Spleen (tissue), 11 donors: Measurements from ENCODE around the gene EOGT. TPM values are rescaled to one million over a fixed set of nuclear protein-coding genes. Genes with fewer than 3 reads are reported as not detected.
A peak's percentile ranks its signal among the peaks of the same experiment; 100 is the strongest.

ENCODE experiments used
- DNase-seq: peaks from one replicate; pipeline ENCODE4 v3.0.0-alpha.2; 2020
- H3K27ac ChIP-seq, 8 donors: fragments of 200-600 bp; sonication (generic) in 7 of 8; 1 replicate in 4 of 8; 2 replicates in 4 of 8; pipeline versions ENCODE4 v1.5.0 to v1.8.0; 2016 to 2021; ENCODE audit warnings: inconsistent platforms in 4 of 8, mild to moderate bottlenecking in 4 of 8, moderate library complexity in 1 of 8
- H3K27me3 ChIP-seq, 7 donors: fragments of 200-600 bp; sonication (generic) in 6 of 7; replicated peaks in 1 of 7; 1 replicate in 4 of 7; 2 replicates in 3 of 7; pipeline versions ENCODE4 v1.5.0 to v1.8.0; 2016 to 2021; ENCODE audit warnings: inconsistent platforms in 3 of 7, mild to moderate bottlenecking in 1 of 7
- H3K36me3 ChIP-seq, 6 donors: fragments of 200-600 bp; sonication (generic) in 5 of 6; 1 replicate in 4 of 6; 2 replicates in 2 of 6; pipeline versions ENCODE4 v1.5.0 to v1.8.0; 2016 to 2021; ENCODE audit warnings: inconsistent platforms in 2 of 6
- H3K4me1 ChIP-seq, 6 donors: fragments of 200-600 bp; sonication (generic) in 5 of 6; 1 replicate in 3 of 6; 2 replicates in 3 of 6; pipeline versions ENCODE4 v1.5.0 to v1.8.0; 2016 to 2021; ENCODE audit warnings: inconsistent platforms in 3 of 6
- H3K4me3 ChIP-seq, 8 donors: fragments of 200-600 bp; sonication (generic) in 7 of 8; 1 replicate in 4 of 8; 2 replicates in 4 of 8; pipeline versions ENCODE4 v1.5.0 to v1.8.0; 2016 to 2021; ENCODE audit warnings: inconsistent platforms in 4 of 8, mild to moderate bottlenecking in 4 of 8, moderate library complexity in 2 of 8
- H3K9me3 ChIP-seq, 8 donors: fragments of 200-600 bp; sonication (generic) in 7 of 8; 1 replicate in 4 of 8; 2 replicates in 4 of 8; pipeline versions ENCODE4 v1.5.0 to v1.8.0; 2016 to 2021; ENCODE audit warnings: inconsistent platforms in 4 of 8
- POLR2A ChIP-seq, 3 donors: fragments of 450-650 bp; IDR thresholded peaks; one replicate each; pipeline ENCODE4 v1.5.1; 2017; ENCODE audit warnings: antibody characterized with exemption in 3 of 3, mild to moderate bottlenecking in 1 of 3
- POLR2AphosphoS5 ChIP-seq, 3 donors: sonication (generic); formaldehyde crosslinking; IDR thresholded peaks; one replicate each; pipeline ENCODE4 v1.5.1; 2017; ENCODE audit warnings: antibody characterized with exemption in 3 of 3
- WGBS, 5 donors: extraction: QIAGEN DNeasy Blood & Tissue Kit in 3 of 5; methylation state at CpG; one replicate each; pipeline versions ENCODE4 v1.1.5 to v1.1.7; 2013 to 2018; 5-methylcytosine and 5-hydroxymethylcytosine counted together
- intact Hi-C: fragments of 100-400 bp; cut with DNase I; formaldehyde crosslinking; loops from one replicate; pipeline ENCODE4 v1.15.0; 2023; ENCODE audit warnings: low total_unique reads
- polyA plus RNA-seq, 3 donors: library from polyadenylated mRNA; stranded (reverse); fragments of 200-250 nt; gene quantifications; one replicate each; pipeline ENCODE4 v1.2.1, GENCODE V29; 2013
- total RNA-seq, 7 donors: library from RNA; depleted of rRNA in 3 of 7; stranded (reverse); fragments of >200 nt in 3 of 7; fragmentation: NEBNext Ultra II Directional in 4 of 7; extraction: Animal tissue kit (Norgen Biotek cat#: 25700) in 4 of 7; gene quantifications; one replicate each; pipeline versions ENCODE4 v1.1.0 to v1.2.1, GENCODE V29; 2016 to 2021
- TF ChIP-seq, protein P1 (sequence below), 11 experiments: fragments of 200-600 bp in 7 of 11; fragments of 450-650 bp in 4 of 11; sonication (generic) in 4 of 11; IDR thresholded peaks in 8 of 11; conservative IDR thresholded peaks in 3 of 11; 1 replicate in 7 of 11; 2 replicates in 4 of 11; pipeline versions ENCODE4 v1.4.0 to v1.8.0; 2016 to 2021; ENCODE audit warnings: antibody characterized with exemption in 11 of 11, inconsistent platforms in 4 of 11, mild to moderate bottlenecking in 1 of 11
- donor health status: healthy with polysubstance abuse.
- donor health status: DM: no; HTN: no; CAD: no; lungs with moderate emphysema.
- donor health status: DM: no; HTN: no; CAD: no.
- donor health status: Bipolar disorder and iron deficiency.
- donor health status: healthy.
- donor health status: DM: no; HTN: no; CAD: no.
- donor health status: DM: yes; HTN: yes; CAD: no.

Gene EOGT
- total and polyA plus RNA-seq, 10 donors, result 9.2 to 30.9 (median 22.5) TPM

- H3K27me3 ChIP-seq, result no peaks in the 10 kb centered on the region
- peaks cover 6 to 36% (median 18%) of the 10 kb centered on the region in 6 donors for H3K4me1 ChIP-seq
- TF ChIP-seq POLR2A (IDR thresholded peaks at IDR 0.05) (peak in 1 of 3 donors; percentile 5), POLR2AphosphoS5 (IDR thresholded peaks at IDR 0.05) (peak in 1 of 3 donors; percentile 34)
- TF ChIP-seq, protein P1, sequence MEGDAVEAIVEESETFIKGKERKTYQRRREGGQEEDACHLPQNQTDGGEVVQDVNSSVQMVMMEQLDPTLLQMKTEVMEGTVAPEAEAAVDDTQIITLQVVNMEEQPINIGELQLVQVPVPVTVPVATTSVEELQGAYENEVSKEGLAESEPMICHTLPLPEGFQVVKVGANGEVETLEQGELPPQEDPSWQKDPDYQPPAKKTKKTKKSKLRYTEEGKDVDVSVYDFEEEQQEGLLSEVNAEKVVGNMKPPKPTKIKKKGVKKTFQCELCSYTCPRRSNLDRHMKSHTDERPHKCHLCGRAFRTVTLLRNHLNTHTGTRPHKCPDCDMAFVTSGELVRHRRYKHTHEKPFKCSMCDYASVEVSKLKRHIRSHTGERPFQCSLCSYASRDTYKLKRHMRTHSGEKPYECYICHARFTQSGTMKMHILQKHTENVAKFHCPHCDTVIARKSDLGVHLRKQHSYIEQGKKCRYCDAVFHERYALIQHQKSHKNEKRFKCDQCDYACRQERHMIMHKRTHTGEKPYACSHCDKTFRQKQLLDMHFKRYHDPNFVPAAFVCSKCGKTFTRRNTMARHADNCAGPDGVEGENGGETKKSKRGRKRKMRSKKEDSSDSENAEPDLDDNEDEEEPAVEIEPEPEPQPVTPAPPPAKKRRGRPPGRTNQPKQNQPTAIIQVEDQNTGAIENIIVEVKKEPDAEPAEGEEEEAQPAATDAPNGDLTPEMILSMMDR (IDR thresholded peaks at IDR 0.05 in 8 of 11, conservative IDR thresholded peaks at IDR 0.05 in 3 of 11), result no peak
- 26 to 44% (median 28%) methylated on average over 3 of the region's 3 CpGs for WGBS, 5 donors
- peaks cover 8 to 99% (median 53%) of the 10 kb centered on the region in 6 donors for H3K36me3 ChIP-seq
- no peak overlapping the region for H3K4me3 ChIP-seq
- peak overlapping the region; percentile 55 to 82 (median 74) for H3K27ac ChIP-seq
- intact Hi-C loops, result no loop called here
- no peak for DNase-seq
- no peaks in the 10 kb centered on the region for H3K9me3 ChIP-seq
These were observed 44.9 kb upstream of the EOGT start for GRCh38 chr3:69058180-69058946.

GRCh38 chr3:69052472-69052898 lies 39.0 kb upstream of the EOGT start:
- intact Hi-C loops, result no loop called here
- TF ChIP-seq, protein P1 (IDR thresholded peaks at IDR 0.05 in 8 of 11, conservative IDR thresholded peaks at IDR 0.05 in 3 of 11), result no peak
- TF ChIP-seq POLR2A (IDR thresholded peaks at IDR 0.05), result no peak
- no peak for TF ChIP-seq POLR2AphosphoS5 (IDR thresholded peaks at IDR 0.05)
- no peaks in the 10 kb centered on the region for H3K27me3 ChIP-seq
- H3K4me3 ChIP-seq, result peak overlapping the region; percentile 69 to 96 (median 88)
- H3K4me1 ChIP-seq, result peaks cover 25 to 57% (median 44%) of the 10 kb centered on the region in 6 donors
- H3K9me3 ChIP-seq, result no peaks in the 10 kb centered on the region
- 10 to 16% (median 14%) methylated on average over 9 of the region's 9 CpGs for WGBS, 5 donors
- H3K27ac ChIP-seq, result peak overlapping the region; percentile 90 to 98 (median 97)
- DNase-seq, result no peak
- H3K36me3 ChIP-seq, result peaks cover 3 to 59% (median 29%) of the 10 kb centered on the region in 6 donors

DNA sequence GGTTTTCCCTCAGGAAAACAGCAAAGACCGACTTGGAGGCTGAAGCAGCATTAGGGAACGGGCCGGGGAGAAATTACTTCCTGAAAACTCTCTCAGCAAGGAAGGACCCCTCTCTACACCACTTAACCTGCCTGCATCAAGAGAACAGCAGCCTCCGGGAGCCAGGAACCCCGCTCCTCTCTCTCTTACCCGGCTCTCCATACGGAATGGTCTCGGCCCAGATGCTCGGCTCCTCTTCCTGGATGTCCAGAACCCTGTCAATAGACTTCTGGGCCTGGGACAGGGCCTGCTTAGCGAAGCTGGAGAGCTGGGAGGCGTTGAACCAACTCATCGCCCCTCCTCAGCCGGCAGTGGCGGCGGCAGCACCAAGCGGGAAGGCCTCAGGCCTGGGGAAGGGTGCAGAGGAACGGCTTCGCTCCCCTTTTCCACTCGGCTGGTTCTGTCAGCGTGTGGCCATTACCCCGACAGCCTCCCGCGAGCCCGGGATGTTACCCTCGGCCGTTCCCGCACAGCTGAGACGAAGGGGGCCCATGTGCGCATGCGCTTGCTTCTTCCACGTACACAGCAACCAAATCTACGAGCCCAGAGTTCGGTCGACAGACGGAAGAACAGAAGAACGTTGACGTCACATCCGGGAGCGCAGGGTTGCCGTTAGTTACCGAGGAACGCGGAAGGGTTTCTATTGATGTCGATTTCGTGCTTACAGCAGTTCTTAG lies 38.4 kb upstream of the EOGT start, which contains the start of gene TMF1:
Gene TMF1 (minus strand): TSS at position 578 of the 716 bp plus-strand sequence. CDS start 247 bp downstream, at position 331.
- Histone ChIP-seq H3K27ac (peak within 1 kb of the TSS; percentile 90 to 98 (median 97)), H3K27me3 (no peaks in the 10 kb centered on the region), H3K36me3 (peaks cover 5 to 59% (median 32%) of the 10 kb centered on the region in 6 donors), H3K9me3 (no peaks in the 10 kb centered on the region), H3K4me3 (peak within 1 kb of the TSS; percentile 69 to 96 (median 88)), H3K4me1 (peaks cover 29 to 57% (median 49%) of the 10 kb centered on the region in 6 donors)
- 0 to 1% (median 0%) methylated on average over 24 to 45 of the region's 45 CpGs for WGBS, 5 donors
- TF ChIP-seq POLR2A (IDR thresholded peaks at IDR 0.05), result peak in 2 of 3 donors; percentile 40 to 77
- TF ChIP-seq POLR2AphosphoS5 (IDR thresholded peaks at IDR 0.05), result peak; percentile 97 to 98 (median 97)
- TF ChIP-seq, protein P1 (IDR thresholded peaks at IDR 0.05 in 8 of 11, conservative IDR thresholded peaks at IDR 0.05 in 3 of 11), result peak in 2 of 11 experiments; percentile 20 to 31
- DNase-seq, result peak; percentile 99
- intact Hi-C loops, result no loop called here
